Sigmoid colon (tissue), 4 donors: ENCODE data around the gene CTNNA2.

Experiments used
- EP300 ChIP-seq, 4 donors: sonication (generic); formaldehyde crosslinking; IDR thresholded peaks; one replicate each; pipeline ENCODE4 v1.6.1; 2017; ENCODE audit warnings: antibody characterized with exemption in 4 of 4
- POLR2A ChIP-seq, 2 donors: fragments of 450-650 bp; IDR thresholded peaks; one replicate each; pipeline ENCODE4 v1.6.1; 2016; ENCODE audit warnings: antibody characterized with exemption in 2 of 2, mild to moderate bottlenecking in 2 of 2, moderate library complexity in 2 of 2

- TF ChIP-seq POLR2A (IDR thresholded peaks at IDR 0.05) (no peak), EP300 (IDR thresholded peaks at IDR 0.05) (no peak)
Observed at GRCh38 chr2:79827881-79828280, 315.0 kb downstream of the CTNNA2 start.
